A673 (cell line): Measurements from ENCODE around the gene FCF1. TPM values are rescaled to one million over a fixed set of nuclear protein-coding genes. Genes with fewer than 3 reads are reported as not detected.

Experiments used
- BruUV-seq: library from RNA; stranded (reverse); fragments of 400-500 nt; replicated peaks from 2 replicates; lab custom pipeline; 2021; lab: Mats Ljungman, UMichigan
- CTCF ChIA-PET: fragments of 300-600 bp; sonication (Branson Sonifier 250); formaldehyde crosslinking; loops from one replicate; lab custom pipeline; 2022; ENCODE audit warnings: antibody characterized with exemption; lab: Charles Lee
- POLR2A ChIA-PET: fragments of 300-600 bp; sonication (Branson Sonifier 250); formaldehyde crosslinking; loops from one replicate; lab custom pipeline; 2022; ENCODE audit warnings: antibody characterized with exemption; ENCODE audit not compliant: low non-redundant PET; lab: Charles Lee
- DNase-seq: peaks from one replicate; pipeline ENCODE4 v3.0.0-alpha.2; 2015; ENCODE audit warnings: low spot score
- H3K27ac ChIP-seq: fragments of 200-600 bp; sonication (generic); 2 replicates; pipeline ENCODE4 v1.5.1; 2016; ENCODE audit warnings: mixed run types, low read depth, mild to moderate bottlenecking, mixed read lengths, antibody characterized with exemption, low read length; ENCODE audit not compliant: poor library complexity, severe bottlenecking
- H3K27me3 ChIP-seq: fragments of 200-600 bp; sonication (generic); replicated peaks from 2 replicates; pipeline ENCODE4 v1.6.1; 2017; ENCODE audit warnings: mixed run types, low read depth, mild to moderate bottlenecking, mixed read lengths, antibody characterized with exemption, low read length; ENCODE audit not compliant: insufficient read depth, poor library complexity
- H3K36me3 ChIP-seq: fragments of 200-600 bp; sonication (generic); 2 replicates; pipeline ENCODE4 v1.6.1; 2016; ENCODE audit warnings: mixed run types, mild to moderate bottlenecking, mixed read lengths, antibody characterized with exemption, low read length; ENCODE audit not compliant: insufficient read depth, poor library complexity, severe bottlenecking
- H3K4me1 ChIP-seq: fragments of 200-600 bp; sonication (generic); 2 replicates; pipeline ENCODE4 v1.6.1; 2017; ENCODE audit warnings: mixed run types, mild to moderate bottlenecking, mixed read lengths, antibody characterized with exemption, low read length; ENCODE audit not compliant: insufficient read depth, poor library complexity, severe bottlenecking
- H3K4me3 ChIP-seq: fragments of 200-600 bp; sonication (generic); 2 replicates; pipeline ENCODE4 v1.5.1; 2016; ENCODE audit warnings: low read depth, mixed run types, mild to moderate bottlenecking, mixed read lengths, low read length; ENCODE audit not compliant: poor library complexity, severe bottlenecking
- H3K9me3 ChIP-seq: fragments of 200-600 bp; sonication (generic); 2 replicates; pipeline ENCODE4 v1.6.1; 2016; ENCODE audit warnings: mixed run types, low read depth, mild to moderate bottlenecking, mixed read lengths, antibody characterized with exemption, low read length; ENCODE audit not compliant: poor library complexity, severe bottlenecking
- CTCF ChIP-seq: fragments of 300-800, 200-600 bp; sonication (generic); conservative IDR thresholded peaks from 2 replicates; pipeline ENCODE4 v1.5.1; 2017; ENCODE audit warnings: low read depth, mild to moderate bottlenecking, antibody characterized with exemption, low read length, moderate library complexity, mixed read lengths
- EZH2 ChIP-seq: fragments of 200-600 bp; sonication (generic); IDR thresholded peaks from 2 replicates; pipeline ENCODE4 v1.6.1; 2017; ENCODE audit warnings: borderline replicate concordance, low read depth, mild to moderate bottlenecking, mixed read lengths, antibody characterized with exemption, low read length; ENCODE audit not compliant: poor library complexity, severe bottlenecking
- intact Hi-C: fragments of 100-400 bp; cut with micrococcal nuclease; formaldehyde crosslinking; loops from one replicate; pipeline ENCODE4 v1.10.0; 2022; ENCODE audit not compliant: unreplicated experiment
- total RNA-seq: library from RNA; stranded (reverse); gene quantifications from 2 replicates; pipeline ENCODE4 v1.2.3, GENCODE V29; 2021

The FCF1 gene
- total RNA-seq, 1 experiment from 2014 or later: 74.2 TPM

GRCh38 chr14:74784634-74785033 is 71.7 kb downstream of the FCF1 start:
- POLR2A ChIA-PET: no interaction called here
- H3K9me3 ChIP-seq: no peaks in the 10 kb centered on the region
- TF ChIP-seq EZH2 (no peak), CTCF (no peak)
- no peak overlapping the region for H3K27ac ChIP-seq
- DNase-seq: no peak
- intact Hi-C loops: no loop called here
- CTCF ChIA-PET: no interaction called here
- H3K36me3 ChIP-seq: peaks cover 69% of the 10 kb centered on the region
- H3K4me1 ChIP-seq: peaks cover 3% of the 10 kb centered on the region
- H3K4me3 ChIP-seq: no peak overlapping the region
- H3K27me3 ChIP-seq: no peaks in the 10 kb centered on the region
- no TSS peak for BruUV-seq

- peak; percentile 26 for DNase-seq
- no peaks in the 10 kb centered on the region for H3K9me3 ChIP-seq
- BruUV-seq: no TSS peak
- H3K36me3 ChIP-seq: peaks cover 65% of the 10 kb centered on the region
- H3K27ac ChIP-seq: no peak overlapping the region
- CTCF ChIA-PET: no interaction called here
- H3K4me1 ChIP-seq: peaks cover 3% of the 10 kb centered on the region
- H3K4me3 ChIP-seq: no peak overlapping the region
- POLR2A ChIA-PET: no interaction called here
- intact Hi-C loops: no loop called here
- no peaks in the 10 kb centered on the region for H3K27me3 ChIP-seq
- TF ChIP-seq EZH2: no peak
Observed at GRCh38 chr14:74785056-74785613, 72.2 kb downstream of the FCF1 start.

GRCh38 chr14:74786796-74787315 is 73.9 kb downstream of the FCF1 start:
- no peaks in the 10 kb centered on the region for H3K27me3 ChIP-seq
- POLR2A ChIA-PET: no interaction called here
- no peak overlapping the region for H3K27ac ChIP-seq
- no peak for TF ChIP-seq EZH2
- TF ChIP-seq CTCF: no peak
- peaks cover 47% of the 10 kb centered on the region for H3K36me3 ChIP-seq
- intact Hi-C loops: no loop called here
- DNase-seq: no peak
- no TSS peak for BruUV-seq
- H3K9me3 ChIP-seq: no peaks in the 10 kb centered on the region
- no peak overlapping the region for H3K4me3 ChIP-seq
- peaks cover 4% of the 10 kb centered on the region for H3K4me1 ChIP-seq
- CTCF ChIA-PET: no interaction called here

Other genes starting within 250 kb of the FCF1 start
- gene NPC2, start 219.8 kb upstream of the FCF1 start, total RNA-seq: 55.1 and 68.8 TPM in 2 replicates
- gene ISCA2, start 219.4 kb upstream of the FCF1 start, total RNA-seq: 25.5 and 26.3 TPM in 2 replicates
- 0.26 and 0.57 TPM in 2 replicates for gene LTBP2, start 100.9 kb upstream of the FCF1 start, total RNA-seq
- 48.7 and 52.1 TPM in 2 replicates for gene AREL1, start 64 bp upstream of the FCF1 start, total RNA-seq
- 91.2 and 94.3 TPM in 2 replicates for gene YLPM1, start 50.2 kb downstream of the FCF1 start, total RNA-seq
- gene PROX2, start 163.0 kb downstream of the FCF1 start, total RNA-seq: not detected in 2 replicates
- gene DLST, start 168.8 kb downstream of the FCF1 start, total RNA-seq: 139 and 145 TPM in 2 replicates
- 0.80 and 1.0 TPM in 2 replicates for gene RPS6KL1, start 210.1 kb downstream of the FCF1 start, total RNA-seq
- 32.2 and 48.1 TPM in 2 replicates for gene PGF, start 242.5 kb downstream of the FCF1 start, total RNA-seq